HCT116 (cell line): ENCODE measurements around the gene TRPV2. TPM values are rescaled to one million over a fixed set of nuclear protein-coding genes. Genes with fewer than 3 reads are reported as not detected.
A peak's percentile ranks its signal among the peaks of the same experiment; 100 is the strongest.

ENCODE experiments used
- ATAC-seq: fragments of 200-7000 bp; cut with Tn5 transposase; 2 replicates; pipeline ENCODE4 v1.9.1; 2020; ENCODE audit warnings: mild to moderate bottlenecking, moderate library complexity
- BruUV-seq: library from RNA; stranded (reverse); fragments of 400-500 nt; replicated peaks from 2 replicates; lab custom pipeline; 2021; lab: Mats Ljungman, UMichigan
- CTCF ChIA-PET: fragments of 300-600 bp; sonication (Branson Sonifier 250); formaldehyde crosslinking; loops from one replicate; lab custom pipeline; 2021; ENCODE audit warnings: antibody characterized with exemption; lab: Charles Lee
- POLR2A ChIA-PET: fragments of 300-600, 350-600 bp; sonication (Branson Sonifier 250); formaldehyde crosslinking; loops from one replicate; lab custom pipeline; 2021; ENCODE audit warnings: antibody characterized with exemption; lab: Charles Lee
- RAD21 ChIA-PET, 2 experiments: fragments of 300-600 bp; sonication (Branson Sonifier 250); formaldehyde crosslinking; loops; one replicate each; lab custom pipeline; 2023; ENCODE audit warnings: low total read pairs in 2 of 2; ENCODE audit not compliant: uncharacterized antibody in 2 of 2, unreplicated experiment in 2 of 2, low non-redundant PET in 1 of 2; lab: Charles Lee
- DNase-seq: peaks from one replicate; pipeline ENCODE4 v3.0.0-alpha.2; 2010; ENCODE audit warnings: low read depth, low spot score
- H2AFZ ChIP-seq: fragments of 200-600 bp; shearing (Covaris generic), sonication (generic); 2 replicates; pipeline ENCODE4 v1.6.1; 2017; ENCODE audit warnings: low read depth, mixed run types, mixed read lengths, antibody characterized with exemption, low read length; ENCODE audit not compliant: poor library complexity, severe bottlenecking
- H3K27ac ChIP-seq: 2 replicates; pipeline ENCODE4 v1.5.1; 2012; ENCODE audit warnings: low read depth, low read length
- H3K27me3 ChIP-seq: fragments of 200-600 bp; sonication (generic); 2 replicates; pipeline ENCODE4 v1.6.1; 2016; ENCODE audit warnings: mixed run types, low read length, mixed read lengths; ENCODE audit not compliant: insufficient read depth
- H3K36me3 ChIP-seq, 2 experiments: fragments of 200-500 bp in 1 of 2; fragments of 200-600 bp in 1 of 2; sonication (Bioruptor generic) in 1 of 2; sonication (generic) in 1 of 2; 2 replicates each; pipeline versions ENCODE4 v1.5.1 to v1.6.1; 2014 to 2016; ENCODE audit warnings: low read length in 2 of 2, inconsistent platforms in 1 of 2, mixed read lengths in 1 of 2, mixed run types in 1 of 2; ENCODE audit not compliant: insufficient read depth in 2 of 2, control insufficient read depth in 1 of 2
- H3K4me1 ChIP-seq, 2 experiments: fragments of 200-600 bp in 1 of 2; sonication (generic) in 1 of 2; 2 replicates each; pipeline versions ENCODE4 v1.5.1 to v1.6.1; 2012 to 2017; ENCODE audit warnings: low read length in 2 of 2, inconsistent platforms in 1 of 2, mild to moderate bottlenecking in 1 of 2, mixed read lengths in 1 of 2, mixed run types in 1 of 2, moderate library complexity in 1 of 2; ENCODE audit not compliant: insufficient read depth in 2 of 2, control insufficient read depth in 1 of 2
- H3K4me2 ChIP-seq: fragments of 200-600 bp; sonication (generic); 2 replicates; pipeline ENCODE4 v1.6.1; 2017; ENCODE audit warnings: mixed run types, low read length, mixed read lengths
- H3K4me3 ChIP-seq, 2 experiments: fragments of 200-600 bp in 1 of 2; sonication (generic) in 1 of 2; replicated peaks in 1 of 2; 2 replicates each; pipeline ENCODE4 v1.5.1; 2011 to 2016; ENCODE audit warnings: low read length in 2 of 2, control low read depth in 1 of 2, low read depth in 1 of 2, mild to moderate bottlenecking in 1 of 2, mixed read lengths in 1 of 2, mixed run types in 1 of 2
- H3K79me2 ChIP-seq: fragments of 200-600 bp; sonication (generic); 2 replicates; pipeline ENCODE4 v1.6.1; 2017; ENCODE audit warnings: mild to moderate bottlenecking, mixed run types, low read length, moderate library complexity, mixed read lengths; ENCODE audit not compliant: insufficient read depth
- H3K9ac ChIP-seq: fragments of 200-600 bp; sonication (generic); 2 replicates; pipeline ENCODE4 v1.6.1; 2016; ENCODE audit warnings: low read length, mixed read lengths
- H3K9me2 ChIP-seq: fragments of 200-600 bp; sonication (generic), shearing (Covaris generic); 2 replicates; pipeline ENCODE4 v1.6.1; 2017; ENCODE audit warnings: mixed run types, mild to moderate bottlenecking, moderate library complexity; ENCODE audit not compliant: insufficient read depth
- H3K9me3 ChIP-seq, 2 experiments: fragments of 200-500 bp in 1 of 2; fragments of 200-600 bp in 1 of 2; sonication (Bioruptor generic) in 1 of 2; sonication (generic) in 1 of 2; 2 replicates each; pipeline ENCODE4 v1.6.1; 2014 to 2017; ENCODE audit warnings: low read length in 2 of 2, mixed read lengths in 2 of 2, inconsistent platforms in 1 of 2, low read depth in 1 of 2, mild to moderate bottlenecking in 1 of 2, mixed run types in 1 of 2, moderate library complexity in 1 of 2; ENCODE audit not compliant: control insufficient read depth in 1 of 2, insufficient read depth in 1 of 2
- H4K20me1 ChIP-seq: fragments of 200-600 bp; sonication (generic), shearing (Covaris generic); 2 replicates; pipeline ENCODE4 v1.6.1; 2017; ENCODE audit warnings: mixed run types, mild to moderate bottlenecking, moderate library complexity; ENCODE audit not compliant: insufficient read depth
- ATF3 ChIP-seq: IDR thresholded peaks from 2 replicates; pipeline ENCODE4 v1.6.1; 2012
- CBX3 ChIP-seq: IDR thresholded peaks from 2 replicates; pipeline ENCODE4 v1.6.1; 2012; ENCODE audit warnings: low read depth
- CTCF ChIP-seq, 3 experiments: fragments of 200-600 bp in 1 of 3; sonication (generic) in 1 of 3; IDR thresholded peaks in 2 of 3; conservative IDR thresholded peaks in 1 of 3; 2 replicates each; pipeline ENCODE4 v1.5.1; 2012 to 2017; ENCODE audit warnings: low read depth in 2 of 3, low read length in 2 of 3, antibody characterized with exemption in 1 of 3, borderline replicate concordance in 1 of 3, control low read depth in 1 of 3, mild to moderate bottlenecking in 1 of 3, mixed read lengths in 1 of 3, mixed run types in 1 of 3, moderate library complexity in 1 of 3; ENCODE audit not compliant: insufficient read depth in 1 of 3
- ELF1 ChIP-seq: IDR thresholded peaks from 2 replicates; pipeline ENCODE4 v1.6.1; 2012; ENCODE audit warnings: low read depth, borderline replicate concordance
- EZH2 ChIP-seq: fragments of 200-600 bp; sonication (generic); IDR thresholded peaks from 2 replicates; pipeline ENCODE4 v1.6.1; 2017; ENCODE audit warnings: antibody characterized with exemption, mixed run types
- EZH2phosphoT487 ChIP-seq: fragments of 200-600 bp; IDR thresholded peaks from 2 replicates; pipeline ENCODE4 v1.6.1; 2018; ENCODE audit warnings: antibody characterized with exemption, borderline replicate concordance
- FOSL1 ChIP-seq: IDR thresholded peaks from 2 replicates; pipeline ENCODE4 v1.6.1; 2012; ENCODE audit warnings: low read depth
- JUND ChIP-seq: IDR thresholded peaks from 2 replicates; pipeline ENCODE4 v1.6.1; 2012
- RAD21 ChIP-seq: IDR thresholded peaks from 2 replicates; pipeline ENCODE4 v1.6.1; 2012; ENCODE audit warnings: low read depth, mild to moderate bottlenecking
- REST ChIP-seq: IDR thresholded peaks from 2 replicates; pipeline ENCODE4 v1.6.1; 2012; ENCODE audit warnings: low read depth
- SIN3A ChIP-seq: IDR thresholded peaks from 2 replicates; pipeline ENCODE4 v1.6.1; 2012; ENCODE audit warnings: low read depth
- SP1 ChIP-seq: IDR thresholded peaks from 2 replicates; pipeline ENCODE4 v1.6.1; 2012; ENCODE audit warnings: low read depth
- TCF7L2 ChIP-seq: IDR thresholded peaks from 2 replicates; pipeline ENCODE4 v1.7.0; 2011; ENCODE audit warnings: borderline replicate concordance, inconsistent platforms; ENCODE audit not compliant: insufficient read depth, insufficient read length; ENCODE audit errors: extremely low read depth
- YY1 ChIP-seq: IDR thresholded peaks from 2 replicates; pipeline ENCODE4 v1.6.1; 2011; ENCODE audit warnings: low read length, low read depth, moderate library complexity, mild to moderate bottlenecking; ENCODE audit not compliant: insufficient replicate concordance; ENCODE audit errors: extremely low read depth
- ZNF274 ChIP-seq: fragments of 200-500 bp; sonication (Bioruptor generic); IDR thresholded peaks from 2 replicates; pipeline ENCODE4 v1.6.1; 2014; ENCODE audit warnings: mild to moderate bottlenecking, low read depth, low read length, inconsistent platforms
- intact Hi-C: fragments of 100-400 bp; cut with micrococcal nuclease; formaldehyde crosslinking; loops from 2 replicates; pipeline ENCODE4 v1.10.0; 2022
- total RNA-seq: library from RNA; stranded (reverse); gene quantifications from one replicate; pipeline ENCODE4 v1.2.1, GENCODE V29; 2021; ENCODE audit not compliant: unreplicated experiment
- TF ChIP-seq, protein P1 (sequence below): IDR thresholded peaks from 2 replicates; pipeline ENCODE4 v1.6.1; 2011; ENCODE audit warnings: mild to moderate bottlenecking, low read length, moderate library complexity; ENCODE audit not compliant: insufficient replicate concordance; ENCODE audit errors: extremely low read depth

TRPV2 gene
- total RNA-seq, 1 experiment from 2014 or later, result 2.7 TPM

GRCh38 chr17:16477666-16478065, 62.3 kb downstream of the TRPV2 start:
- Histone ChIP-seq H3K4me3 (peak overlapping the region in 1 of 2 experiments; percentile 42; a peak in 2 of 4 replicates), H3K27ac (peak overlapping the region; percentile 60), H3K36me3 (no peaks in the 10 kb centered on the region), H3K9me3 (no peaks in the 10 kb centered on the region), H3K9me2 (no peaks in the 10 kb centered on the region), H2AFZ (no peak overlapping the region), H3K4me1 (peaks cover 14 to 25% of the 10 kb centered on the region in 2 experiments), H3K27me3 (no peaks in the 10 kb centered on the region), H3K79me2 (no peaks in the 10 kb centered on the region), H4K20me1 (no peaks in the 10 kb centered on the region), H3K4me2 (peak overlapping the region; percentile 80), H3K9ac (peak overlapping the region; percentile 43)
- BruUV-seq, result no TSS peak
- ChIA-PET POLR2A (interaction anchor here (1.5 kb wide), 1 partner anchor 39 kb away, joined by 4 read pairs; no protein-coding TSS in a partner anchor), RAD21 (no interaction called here), CTCF (interaction anchor here (1.0 kb wide), 1 partner anchor 14 kb away, joined by 3 read pairs; the partner anchor contains the start of gene LRRC75A)
- DNase-seq (no peak), ATAC-seq (peak; percentile 58)
- intact Hi-C loops, result no loop called here
- TF ChIP-seq EZH2 (no peak), ATF3 (no peak), YY1 (no peak), CTCF (IDR thresholded peaks at IDR 0.05 in 2 of 3, conservative IDR thresholded peaks at IDR 0.05 in 1 of 3; ENCODE audit: borderline replicate concordance in 1 of 3, insufficient read depth in 1 of 3, low read depth in 2 of 3, low read length in 2 of 3) (no peak), REST (no peak), EZH2phosphoT487 (no peak), ELF1 (no peak), ZNF274 (no peak), RAD21 (no peak), FOSL1 (no peak), SIN3A (no peak), TCF7L2 (no peak), SP1 (no peak), CBX3 (no peak), JUND (no peak)
- TF ChIP-seq, protein P1, sequence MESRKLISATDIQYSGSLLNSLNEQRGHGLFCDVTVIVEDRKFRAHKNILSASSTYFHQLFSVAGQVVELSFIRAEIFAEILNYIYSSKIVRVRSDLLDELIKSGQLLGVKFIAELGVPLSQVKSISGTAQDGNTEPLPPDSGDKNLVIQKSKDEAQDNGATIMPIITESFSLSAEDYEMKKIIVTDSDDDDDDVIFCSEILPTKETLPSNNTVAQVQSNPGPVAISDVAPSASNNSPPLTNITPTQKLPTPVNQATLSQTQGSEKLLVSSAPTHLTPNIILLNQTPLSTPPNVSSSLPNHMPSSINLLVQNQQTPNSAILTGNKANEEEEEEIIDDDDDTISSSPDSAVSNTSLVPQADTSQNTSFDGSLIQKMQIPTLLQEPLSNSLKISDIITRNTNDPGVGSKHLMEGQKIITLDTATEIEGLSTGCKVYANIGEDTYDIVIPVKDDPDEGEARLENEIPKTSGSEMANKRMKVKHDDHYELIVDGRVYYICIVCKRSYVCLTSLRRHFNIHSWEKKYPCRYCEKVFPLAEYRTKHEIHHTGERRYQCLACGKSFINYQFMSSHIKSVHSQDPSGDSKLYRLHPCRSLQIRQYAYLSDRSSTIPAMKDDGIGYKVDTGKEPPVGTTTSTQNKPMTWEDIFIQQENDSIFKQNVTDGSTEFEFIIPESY, result no peak
